B cell (primary cell): ENCODE measurements around the gene CPT1A. TPM values are rescaled to one million over a fixed set of nuclear protein-coding genes. Genes with fewer than 3 reads are reported as not detected.

ENCODE experiments used
- ATAC-seq: fragments of 200-7000 bp; cut with Tn5 transposase; one replicate; pipeline ENCODE4 v1.10.0; 2021; ENCODE audit warnings: low read depth, mild to moderate bottlenecking, moderate number of reproducible peaks, moderate library complexity
- CTCF ChIA-PET: fragments of 350-600 bp; sonication (Branson Sonifier 250); formaldehyde crosslinking; loops from one replicate; lab custom pipeline; 2021; ENCODE audit warnings: antibody characterized with exemption, inconsistent platforms; lab: Charles Lee
- POLR2A ChIA-PET: fragments of 350-600 bp; sonication (Branson Sonifier 250); formaldehyde crosslinking; loops from one replicate; lab custom pipeline; 2021; ENCODE audit warnings: antibody characterized with exemption; lab: Charles Lee
- DNase-seq: peaks from one replicate; pipeline ENCODE4 v3.0.0; 2013
- H2AFZ ChIP-seq: 2 replicates; pipeline ENCODE4 v1.6.1; 2012; ENCODE audit warnings: mild to moderate bottlenecking, low read depth, low read length; ENCODE audit not compliant: insufficient read depth, poor library complexity, severe bottlenecking
- H3K27ac ChIP-seq, 2 donors: 1 replicate in 1 of 2; 2 replicates in 1 of 2; pipeline ENCODE4 v1.5.1; 2012 to 2013; ENCODE audit warnings: low read length in 2 of 2, mild to moderate bottlenecking in 2 of 2, moderate library complexity in 1 of 2
- H3K27me3 ChIP-seq, 4 experiments: fragments of 200-600 bp in 1 of 4; sonication (generic) in 1 of 4; replicated peaks in 1 of 4; 1 replicate in 2 of 4; 2 replicates in 2 of 4; pipeline versions ENCODE4 v1.6.1 to v1.7.0; 2013 to 2016; ENCODE audit warnings: low read length in 3 of 4, mild to moderate bottlenecking in 2 of 4, mixed read lengths in 1 of 4, moderate library complexity in 1 of 4; ENCODE audit not compliant: insufficient read depth in 4 of 4, control insufficient read depth in 3 of 4; ENCODE audit errors: control extremely low read depth in 1 of 4
- H3K36me3 ChIP-seq, 2 experiments: replicated peaks in 1 of 2; 1 replicate in 1 of 2; 2 replicates in 1 of 2; pipeline versions ENCODE4 v1.6.1 to v1.7.1; 2013; ENCODE audit warnings: low read length in 1 of 2; ENCODE audit not compliant: insufficient read depth in 2 of 2, control insufficient read depth in 1 of 2; ENCODE audit errors: control extremely low read depth in 1 of 2, extremely low read depth in 1 of 2
- H3K4me1 ChIP-seq, 2 donors: fragments of 200-600 bp in 1 of 2; sonication (generic) in 1 of 2; 1 replicate in 1 of 2; 2 replicates in 1 of 2; pipeline versions ENCODE4 v1.5.1 to v1.6.1; 2013 to 2017; ENCODE audit warnings: low read length in 2 of 2; ENCODE audit not compliant: control insufficient read depth in 2 of 2, insufficient read depth in 2 of 2
- H3K4me2 ChIP-seq: replicated peaks from 2 replicates; pipeline ENCODE3; 2012; ENCODE audit warnings: mild to moderate bottlenecking, low read depth, low read length; ENCODE audit not compliant: poor library complexity, severe bottlenecking
- H3K4me3 ChIP-seq, 5 experiments: fragments of 200-600 bp in 1 of 5; sonication (generic) in 1 of 5; 1 replicate in 3 of 5; 2 replicates in 2 of 5; pipeline versions ENCODE4 v1.5.1 to v1.7.0; 2011 to 2016; ENCODE audit warnings: low read length in 4 of 5, mild to moderate bottlenecking in 4 of 5, low read depth in 2 of 5, control low read depth in 1 of 5, moderate library complexity in 1 of 5; ENCODE audit not compliant: insufficient read depth in 1 of 5; ENCODE audit errors: control extremely low read depth in 1 of 5, extremely low read depth in 1 of 5
- H3K79me2 ChIP-seq: fragments of 200-600 bp; sonication (generic); one replicate; pipeline ENCODE4 v1.6.0; 2016; ENCODE audit warnings: low read length; ENCODE audit not compliant: control insufficient read depth, insufficient read depth
- H3K9ac ChIP-seq: fragments of 200-600 bp; sonication (generic); 2 replicates; pipeline ENCODE4 v1.6.1; 2017; ENCODE audit warnings: mild to moderate bottlenecking, low read length, moderate library complexity
- H3K9me3 ChIP-seq, 3 donors: one replicate each; pipeline versions ENCODE4 v1.6.1 to v1.7.1; 2013; ENCODE audit warnings: low read length in 2 of 3; ENCODE audit not compliant: control insufficient read depth in 2 of 3, insufficient read depth in 1 of 3; ENCODE audit errors: control extremely low read depth in 1 of 3
- H4K20me1 ChIP-seq: 2 replicates; pipeline ENCODE4 v1.6.0; 2012; ENCODE audit warnings: mild to moderate bottlenecking, low read length; ENCODE audit not compliant: insufficient read depth, control insufficient read depth, poor library complexity, severe bottlenecking
- H3K27ac Mint-ChIP-seq: one replicate; pipeline ENCODE4 v1.8.0; 2021; ENCODE audit warnings: mixed read lengths
- H3K27me3 Mint-ChIP-seq: one replicate; pipeline ENCODE4 v1.8.0; 2021; ENCODE audit warnings: mixed read lengths
- H3K4me1 Mint-ChIP-seq: one replicate; pipeline ENCODE4 v1.8.0; 2021; ENCODE audit warnings: mixed read lengths
- H3K4me3 Mint-ChIP-seq: one replicate; pipeline ENCODE4 v1.8.0; 2021; ENCODE audit warnings: mixed read lengths
- H3K9me3 Mint-ChIP-seq: one replicate; pipeline ENCODE4 v1.8.0; 2022; ENCODE audit warnings: mixed read lengths; ENCODE audit not compliant: insufficient read depth
- EZH2 ChIP-seq: IDR thresholded peaks from 2 replicates; pipeline ENCODE4 v1.6.1; 2012; ENCODE audit warnings: borderline replicate concordance, low read depth, mild to moderate bottlenecking, moderate library complexity, low read length; ENCODE audit not compliant: insufficient read depth, poor library complexity, severe bottlenecking
- WGBS: methylation state at CpG from one replicate; pipeline ENCODE4 v1.1.5; 2013; ENCODE audit warnings: missing lambda C conversion rate; ENCODE audit not compliant: insufficient coverage; 5-methylcytosine and 5-hydroxymethylcytosine counted together
- intact Hi-C: fragments of 100-400 bp; cut with micrococcal nuclease; formaldehyde crosslinking; loops from one replicate; pipeline ENCODE4 v1.10.0; 2022
- polyA plus RNA-seq: library from polyadenylated mRNA; depleted of rRNA; stranded (reverse); fragments of >200 nt; gene quantifications from 2 replicates; pipeline ENCODE4 v1.2.3, GENCODE V29; 2012
- total RNA-seq, 2 donors: library from RNA; stranded (reverse); fragments of 120-200 nt in 1 of 2; gene quantifications; 1 replicate in 1 of 2; 2 replicates in 1 of 2; pipeline versions ENCODE4 v1.2.3 to v1.2.4, GENCODE V29; 2013 to 2022
- TF ChIP-seq, protein P1 (sequence below): fragments of 200-600 bp; IDR thresholded peaks from one replicate; pipeline ENCODE4 v1.8.0; 2022; ENCODE audit warnings: antibody characterized with exemption, mild to moderate bottlenecking

The CPT1A gene
- total and polyA plus RNA-seq, 2 donors (not counting 1 experiment from before 2014, with no cell fraction given): 15.6 to 40.8 TPM

DNA sequence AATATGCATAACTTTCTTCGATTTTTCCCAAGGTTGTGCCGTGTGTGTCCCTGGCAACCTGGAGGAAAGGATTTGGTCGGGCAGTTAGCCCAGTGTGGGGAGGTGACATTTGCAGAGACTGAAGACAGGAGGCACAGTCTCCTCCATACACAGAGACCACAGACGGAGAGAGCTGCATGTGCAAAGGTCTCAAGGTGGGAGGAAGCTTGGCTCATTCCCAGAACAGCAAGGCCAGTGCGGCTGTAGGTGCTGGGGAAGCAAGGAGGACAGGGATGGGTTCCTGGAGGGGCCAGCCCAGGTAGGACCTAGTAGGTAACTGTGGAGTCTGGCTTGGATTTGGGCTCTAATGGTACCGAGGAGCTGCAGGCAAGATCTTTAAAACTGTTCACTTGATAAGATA, 20.7 kb upstream of the CPT1A start:
- Histone ChIP-seq H3K79me2 (no peaks in the 10 kb centered on the region), H3K4me2 (no peak overlapping the region), H3K27ac (no peak overlapping the region), H3K4me1 (no peaks in the 10 kb centered on the region), H3K27me3 (peaks cover 0 to 3% (median 0%) of the 10 kb centered on the region in 4 experiments), H3K4me3 (no peak overlapping the region), H3K36me3 (no peaks in the 10 kb centered on the region), H2AFZ (no peak overlapping the region), H3K9me3 (peaks cover 0 to 9% (median 7%) of the 10 kb centered on the region in 3 donors), H3K9ac (no peak overlapping the region), H4K20me1 (no peaks in the 10 kb centered on the region)
- no peak overlapping the region for H3K27ac Mint-ChIP-seq
- H3K9me3 Mint-ChIP-seq: no peaks in the 10 kb centered on the region
- no peak for DNase-seq
- intact Hi-C loops: no loop called here
- no peak for TF ChIP-seq EZH2
- TF ChIP-seq, protein P1, sequence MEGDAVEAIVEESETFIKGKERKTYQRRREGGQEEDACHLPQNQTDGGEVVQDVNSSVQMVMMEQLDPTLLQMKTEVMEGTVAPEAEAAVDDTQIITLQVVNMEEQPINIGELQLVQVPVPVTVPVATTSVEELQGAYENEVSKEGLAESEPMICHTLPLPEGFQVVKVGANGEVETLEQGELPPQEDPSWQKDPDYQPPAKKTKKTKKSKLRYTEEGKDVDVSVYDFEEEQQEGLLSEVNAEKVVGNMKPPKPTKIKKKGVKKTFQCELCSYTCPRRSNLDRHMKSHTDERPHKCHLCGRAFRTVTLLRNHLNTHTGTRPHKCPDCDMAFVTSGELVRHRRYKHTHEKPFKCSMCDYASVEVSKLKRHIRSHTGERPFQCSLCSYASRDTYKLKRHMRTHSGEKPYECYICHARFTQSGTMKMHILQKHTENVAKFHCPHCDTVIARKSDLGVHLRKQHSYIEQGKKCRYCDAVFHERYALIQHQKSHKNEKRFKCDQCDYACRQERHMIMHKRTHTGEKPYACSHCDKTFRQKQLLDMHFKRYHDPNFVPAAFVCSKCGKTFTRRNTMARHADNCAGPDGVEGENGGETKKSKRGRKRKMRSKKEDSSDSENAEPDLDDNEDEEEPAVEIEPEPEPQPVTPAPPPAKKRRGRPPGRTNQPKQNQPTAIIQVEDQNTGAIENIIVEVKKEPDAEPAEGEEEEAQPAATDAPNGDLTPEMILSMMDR: no peak
- WGBS: 92% methylated on average over 5 of the region's 6 CpGs
- no peak overlapping the region for H3K4me3 Mint-ChIP-seq
- no peak for ATAC-seq
- CTCF ChIA-PET: no interaction called here
- POLR2A ChIA-PET: no interaction called here
- no peaks in the 10 kb centered on the region for H3K4me1 Mint-ChIP-seq
- peaks cover 3% of the 10 kb centered on the region for H3K27me3 Mint-ChIP-seq

DNA sequence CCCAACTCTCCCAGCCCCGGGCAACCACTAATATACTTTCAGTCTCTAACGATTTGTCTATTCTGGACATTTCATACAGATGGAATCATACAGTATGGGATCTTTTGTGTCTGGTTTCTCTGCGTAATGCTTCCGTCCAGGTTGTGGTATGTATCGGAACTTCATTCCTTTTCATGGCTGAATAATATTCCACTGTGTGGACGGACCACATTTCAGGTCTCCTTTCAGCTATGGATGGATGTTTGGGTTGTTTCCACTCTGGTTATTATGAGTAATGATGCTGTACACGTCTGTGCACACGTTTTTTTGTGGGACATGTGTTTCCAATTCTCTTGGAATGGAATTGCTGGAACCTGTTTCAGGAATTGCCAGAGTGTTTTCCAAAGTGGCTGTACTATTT, 17.4 kb upstream of the CPT1A start:
- Histone ChIP-seq H3K9ac (no peak overlapping the region), H3K27ac (no peak overlapping the region), H2AFZ (no peak overlapping the region), H4K20me1 (no peaks in the 10 kb centered on the region), H3K4me1 (peaks cover 12 to 13% of the 10 kb centered on the region in 2 donors), H3K4me3 (no peak overlapping the region), H3K4me2 (no peak overlapping the region), H3K27me3 (peaks cover 0 to 15% (median 9%) of the 10 kb centered on the region in 4 experiments), H3K79me2 (no peaks in the 10 kb centered on the region), H3K9me3 (peaks cover 0 to 8% (median 4%) of the 10 kb centered on the region in 3 donors), H3K36me3 (no peaks in the 10 kb centered on the region)
- intact Hi-C loops: no loop called here
- Mint-ChIP-seq H3K27me3 (peaks cover 6% of the 10 kb centered on the region), H3K4me3 (no peak overlapping the region), H3K9me3 (no peaks in the 10 kb centered on the region), H3K27ac (no peak overlapping the region), H3K4me1 (peaks cover 5% of the 10 kb centered on the region)
- WGBS: 88% methylated on average over 4 of the region's 8 CpGs
- TF ChIP-seq, protein P1: no peak
- TF ChIP-seq EZH2: no peak
- ATAC-seq: no peak
- ChIA-PET POLR2A (interaction anchor here (0.6 kb wide), 1 partner anchor 11 kb away, joined by 6 read pairs; no protein-coding TSS in a partner anchor), CTCF (interaction anchor here (0.7 kb wide), 1 partner anchor 250 kb away, joined by 3 read pairs; no protein-coding TSS in a partner anchor)
- no peak for DNase-seq
